Epithelial cell of esophagus (primary cell): Measurements from ENCODE around the gene KRTCAP2.

Source experiments
- DNase-seq: peaks from one replicate; pipeline ENCODE4 v3.0.0; 2010; ENCODE audit warnings: low read depth
- H3K4me3 ChIP-seq: 2 replicates; pipeline ENCODE4 v1.5.1; 2011; ENCODE audit warnings: mild to moderate bottlenecking, low read length, control low read depth
- CTCF ChIP-seq: IDR thresholded peaks from 2 replicates; pipeline ENCODE4 v1.5.1; 2011; ENCODE audit warnings: low read depth, mild to moderate bottlenecking, low read length, control low read depth, inconsistent platforms; ENCODE audit not compliant: insufficient read depth; ENCODE audit errors: missing control alignments

The KRTCAP2 gene

GRCh38 chr1:155131856-155132255 is 41.2 kb downstream of the KRTCAP2 start:
- TF ChIP-seq CTCF, result no peak
- DNase-seq, result no peak
- H3K4me3 ChIP-seq, result no peak overlapping the region

DNA sequence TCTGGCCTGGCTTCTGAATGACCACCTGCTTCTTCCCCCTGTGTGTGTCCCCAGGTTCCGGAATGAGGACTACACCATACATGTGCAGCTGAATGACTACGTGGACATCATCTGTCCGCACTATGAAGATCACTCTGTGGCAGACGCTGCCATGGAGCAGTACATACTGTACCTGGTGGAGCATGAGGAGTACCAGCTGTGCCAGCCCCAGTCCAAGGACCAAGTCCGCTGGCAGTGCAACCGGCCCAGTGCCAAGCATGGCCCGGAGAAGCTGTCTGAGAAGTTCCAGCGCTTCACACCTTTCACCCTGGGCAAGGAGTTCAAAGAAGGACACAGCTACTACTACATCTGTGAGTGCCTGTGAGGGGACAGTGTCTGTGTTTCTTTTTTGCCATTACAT is 41.8 kb downstream of the KRTCAP2 start:
- H3K4me3 ChIP-seq, result peak overlapping the region; percentile 96
- TF ChIP-seq CTCF, result no peak
- no peak for DNase-seq

GRCh38 chr1:155130272-155131006 is 42.7 kb downstream of the KRTCAP2 start:
- TF ChIP-seq CTCF, result no peak
- no peak for DNase-seq
- H3K4me3 ChIP-seq, result peak overlapping the region; percentile 96

DNA sequence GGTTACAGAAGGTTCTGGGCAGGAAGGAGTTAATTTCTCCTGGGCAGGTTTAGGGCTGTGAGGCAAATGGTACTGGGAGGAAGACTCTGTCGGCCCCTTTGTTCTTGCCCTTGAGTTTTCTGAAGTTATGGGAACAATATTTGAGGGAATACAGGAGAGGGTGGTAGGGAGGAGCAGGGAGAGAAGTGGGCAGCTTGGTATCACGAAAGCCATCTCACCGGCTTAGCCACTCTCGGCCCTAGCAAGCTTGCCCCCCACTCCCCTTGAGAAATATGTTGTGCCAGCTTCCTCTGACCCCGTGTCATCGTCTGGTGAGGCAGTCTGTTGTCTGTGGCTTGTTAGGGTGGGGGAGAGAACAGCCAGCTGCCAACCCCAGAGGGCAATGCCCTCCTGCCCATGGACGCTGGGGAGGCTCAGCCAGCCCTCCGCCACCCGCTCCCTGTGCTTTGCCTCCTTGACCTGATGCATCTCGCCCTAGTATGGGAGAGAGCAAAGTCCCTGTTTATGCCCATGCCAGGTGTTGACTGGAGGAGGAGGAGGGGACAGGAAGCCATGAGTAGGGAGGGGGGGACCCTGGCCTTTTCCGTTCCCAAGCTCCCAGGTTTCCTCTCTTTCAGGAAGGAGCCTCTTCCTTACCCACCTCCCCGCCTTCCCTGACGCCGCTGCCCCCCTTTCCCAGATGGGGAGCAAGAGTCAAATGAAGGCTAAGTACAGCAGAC is 44.2 kb downstream of the KRTCAP2 start:
- H3K4me3 ChIP-seq, result peak overlapping the region; percentile 96
- DNase-seq, result peak; percentile 52
- no peak for TF ChIP-seq CTCF

DNA sequence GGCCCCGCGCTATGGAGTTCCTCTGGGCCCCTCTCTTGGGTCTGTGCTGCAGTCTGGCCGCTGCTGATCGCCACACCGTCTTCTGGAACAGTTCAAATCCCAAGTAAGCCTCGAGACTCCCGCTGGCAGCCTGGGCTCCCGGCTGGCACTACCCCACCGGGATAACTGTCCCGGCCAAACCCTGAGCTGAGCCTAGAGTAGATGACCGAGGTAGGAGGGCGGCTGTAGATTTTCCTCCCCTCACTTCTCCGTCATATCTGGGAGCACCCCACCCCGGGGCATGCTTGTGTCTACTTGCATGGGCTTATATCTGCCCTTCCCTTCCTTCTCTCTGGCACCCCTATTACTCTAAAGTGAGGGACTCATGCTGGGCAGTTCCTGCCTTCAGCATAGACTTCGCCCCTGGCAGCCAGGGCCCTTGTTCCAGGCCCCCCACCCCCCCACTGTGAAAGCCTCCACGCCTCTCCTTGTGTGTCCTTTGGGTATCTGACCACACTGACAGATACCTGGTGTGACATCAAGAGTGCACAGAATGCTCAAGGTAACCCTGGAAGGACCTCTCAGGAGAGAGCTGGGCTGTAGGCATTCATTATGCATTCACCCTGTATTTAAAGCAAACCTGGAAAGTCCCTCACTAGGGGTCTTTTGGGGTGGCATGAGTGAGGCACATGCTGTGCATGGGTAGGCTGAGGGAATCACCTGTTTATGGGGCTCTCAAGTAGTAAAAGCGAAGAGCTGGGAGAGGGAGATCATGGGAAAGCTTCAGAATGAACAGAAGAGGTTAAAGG is 44.9 kb downstream of the KRTCAP2 start:
- TF ChIP-seq CTCF, result no peak

DNA sequence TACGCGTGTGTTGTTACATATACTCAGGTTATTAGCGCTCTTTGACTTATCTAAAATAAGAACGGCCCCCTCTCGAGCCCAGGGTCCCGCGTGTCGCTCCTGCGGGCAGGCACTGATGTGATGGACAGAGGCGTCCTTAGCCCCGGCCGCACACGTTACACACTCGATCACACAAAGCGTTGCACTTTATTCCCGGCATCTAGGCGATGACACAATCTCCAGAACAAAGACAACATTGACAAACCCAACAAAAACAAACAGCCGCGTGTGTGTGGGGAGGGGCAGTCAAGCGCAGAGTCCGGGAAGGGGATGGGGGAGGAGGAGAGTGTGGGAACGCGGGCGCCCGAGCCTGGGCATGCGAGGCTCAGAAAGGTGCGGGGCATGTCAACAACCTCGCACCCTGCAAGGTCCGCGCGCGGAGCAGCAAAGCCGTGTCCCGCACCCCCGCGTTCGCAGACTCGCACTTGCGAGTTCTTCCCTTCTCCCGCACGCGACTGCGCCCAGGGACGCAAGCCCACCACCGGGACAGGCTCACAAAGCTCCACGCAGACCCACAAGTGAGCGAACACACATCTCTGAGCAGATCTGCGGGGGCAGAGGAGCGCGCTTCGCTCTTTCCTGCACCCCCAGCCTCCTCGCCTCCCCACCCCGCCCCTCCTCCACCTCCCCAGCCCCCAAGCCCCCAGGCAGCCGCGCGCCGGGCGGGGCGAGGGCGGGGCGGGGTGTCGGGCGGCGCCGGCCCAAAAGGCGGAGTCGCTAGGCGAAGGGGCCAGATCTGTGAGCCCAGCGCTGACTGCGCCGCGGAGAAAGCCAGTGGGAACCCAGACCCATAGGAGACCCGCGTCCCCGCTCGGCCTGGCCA is 45.8 kb downstream of the KRTCAP2 start, which contains the start of gene EFNA1:
Gene EFNA1, plus strand, starts transcription at position 772 of the 862 bp plus-strand sequence. CDS start 102 bp downstream, outside the sequence.
- H3K4me3 ChIP-seq, result peak within 1 kb of the TSS; percentile 96
- DNase-seq, result peak; percentile 96
- TF ChIP-seq CTCF, result no peak

More for the DNA sequence above, 44.9 kb downstream of the KRTCAP2 start:
- peak; percentile 46 for DNase-seq
- peak overlapping the region; percentile 96 for H3K4me3 ChIP-seq
